Thoracic aorta (tissue), 2 donors: ENCODE measurements around the gene RAB11FIP3. TPM values are rescaled to one million over a fixed set of nuclear protein-coding genes. Genes with fewer than 3 reads are reported as not detected.
A peak's percentile ranks its signal among the peaks of the same experiment; 100 is the strongest.

Experiments used
- ATAC-seq: fragments of 150-250 bp; one replicate; pipeline ENCODE4 v1.8.0; 2017; ENCODE audit warnings: low read depth; ENCODE audit not compliant: insufficient number of reproducible peaks, low FRiP score
- DNase-seq: peaks from one replicate; pipeline ENCODE4 v3.0.0-alpha.2; 2020; ENCODE audit warnings: low spot score
- H3K27ac ChIP-seq, 2 donors: fragments of 200-600 bp; sonication (generic); 1 replicate in 1 of 2; 2 replicates in 1 of 2; pipeline ENCODE4 v1.5.1; 2016; ENCODE audit warnings: mild to moderate bottlenecking in 2 of 2, moderate library complexity in 2 of 2
- H3K27me3 ChIP-seq: fragments of 200-600 bp; sonication (generic); replicated peaks from 2 replicates; pipeline ENCODE4 v1.6.0; 2016; ENCODE audit warnings: mild to moderate bottlenecking; ENCODE audit not compliant: insufficient read depth
- H3K36me3 ChIP-seq: fragments of 200-600 bp; sonication (generic); one replicate; pipeline ENCODE4 v1.5.1; 2016
- H3K4me1 ChIP-seq, 2 donors: fragments of 200-600 bp; sonication (generic); 1 replicate in 1 of 2; 2 replicates in 1 of 2; pipeline versions ENCODE4 v1.5.1 to v1.6.0; 2016; ENCODE audit warnings: low read depth in 2 of 2, mild to moderate bottlenecking in 1 of 2; ENCODE audit not compliant: control insufficient read depth in 1 of 2
- H3K4me3 ChIP-seq: fragments of 200-600 bp; sonication (generic); 2 replicates; pipeline ENCODE4 v1.5.1; 2016; ENCODE audit warnings: mild to moderate bottlenecking
- H3K9me3 ChIP-seq: fragments of 200-600 bp; sonication (generic); 2 replicates; pipeline ENCODE4 v1.5.1; 2016
- total RNA-seq, 2 donors: library from RNA; depleted of rRNA; stranded (reverse); fragments of >200 nt; gene quantifications; one replicate each; pipeline versions ENCODE4 v1.1.0 to v1.2.3, GENCODE V29; 2016
- TF ChIP-seq, protein P1 (sequence below): fragments of 200-600 bp; sonication (generic); IDR thresholded peaks from one replicate; pipeline ENCODE4 v1.5.1; 2019; ENCODE audit warnings: antibody characterized with exemption

RAB11FIP3 gene
- total RNA-seq, 2 donors from 2014 or later = 70.1 to 71.1 TPM

DNA sequence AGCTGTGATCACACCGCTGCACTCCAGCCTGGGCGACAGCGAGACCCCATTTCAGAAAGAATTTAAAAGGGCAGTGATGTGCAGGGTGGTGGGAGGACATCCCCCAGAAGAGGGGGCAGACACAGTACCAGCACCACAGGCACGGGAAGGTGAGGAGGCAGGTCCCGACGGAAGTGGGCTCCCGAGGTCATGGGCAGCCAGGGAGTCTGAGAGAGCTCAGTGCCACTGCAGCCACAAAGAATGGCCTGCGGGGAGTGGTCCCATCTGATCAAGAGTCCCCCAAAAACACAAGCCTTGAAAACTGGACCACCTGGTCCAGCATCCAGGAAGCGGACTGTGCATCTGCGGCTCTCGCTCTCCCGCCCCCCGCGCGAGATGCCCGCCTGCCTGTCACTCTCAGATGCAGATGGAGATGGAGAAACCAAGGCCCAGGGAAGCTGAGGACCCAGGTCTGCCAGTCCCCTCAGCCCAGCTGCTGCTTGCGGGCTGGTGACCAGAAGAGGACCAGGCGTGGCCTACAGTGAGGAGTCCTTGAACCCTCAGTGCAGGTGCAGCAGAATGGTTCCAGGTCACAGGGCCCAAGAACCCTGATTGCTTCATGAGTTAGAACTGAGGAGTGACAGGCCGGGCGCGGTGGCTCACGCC lies 97.8 kb downstream of the RAB11FIP3 start:
- H3K9me3 ChIP-seq = no peaks in the 10 kb centered on the region
- H3K27ac ChIP-seq = no peak overlapping the region
- TF ChIP-seq, protein P1, sequence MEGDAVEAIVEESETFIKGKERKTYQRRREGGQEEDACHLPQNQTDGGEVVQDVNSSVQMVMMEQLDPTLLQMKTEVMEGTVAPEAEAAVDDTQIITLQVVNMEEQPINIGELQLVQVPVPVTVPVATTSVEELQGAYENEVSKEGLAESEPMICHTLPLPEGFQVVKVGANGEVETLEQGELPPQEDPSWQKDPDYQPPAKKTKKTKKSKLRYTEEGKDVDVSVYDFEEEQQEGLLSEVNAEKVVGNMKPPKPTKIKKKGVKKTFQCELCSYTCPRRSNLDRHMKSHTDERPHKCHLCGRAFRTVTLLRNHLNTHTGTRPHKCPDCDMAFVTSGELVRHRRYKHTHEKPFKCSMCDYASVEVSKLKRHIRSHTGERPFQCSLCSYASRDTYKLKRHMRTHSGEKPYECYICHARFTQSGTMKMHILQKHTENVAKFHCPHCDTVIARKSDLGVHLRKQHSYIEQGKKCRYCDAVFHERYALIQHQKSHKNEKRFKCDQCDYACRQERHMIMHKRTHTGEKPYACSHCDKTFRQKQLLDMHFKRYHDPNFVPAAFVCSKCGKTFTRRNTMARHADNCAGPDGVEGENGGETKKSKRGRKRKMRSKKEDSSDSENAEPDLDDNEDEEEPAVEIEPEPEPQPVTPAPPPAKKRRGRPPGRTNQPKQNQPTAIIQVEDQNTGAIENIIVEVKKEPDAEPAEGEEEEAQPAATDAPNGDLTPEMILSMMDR = no peak
- no peak for ATAC-seq
- H3K4me1 ChIP-seq = peaks cover 8 to 21% of the 10 kb centered on the region in 2 donors
- H3K36me3 ChIP-seq = peaks cover 16% of the 10 kb centered on the region
- H3K4me3 ChIP-seq = no peak overlapping the region
- no peaks in the 10 kb centered on the region for H3K27me3 ChIP-seq
- DNase-seq = no peak

DNA sequence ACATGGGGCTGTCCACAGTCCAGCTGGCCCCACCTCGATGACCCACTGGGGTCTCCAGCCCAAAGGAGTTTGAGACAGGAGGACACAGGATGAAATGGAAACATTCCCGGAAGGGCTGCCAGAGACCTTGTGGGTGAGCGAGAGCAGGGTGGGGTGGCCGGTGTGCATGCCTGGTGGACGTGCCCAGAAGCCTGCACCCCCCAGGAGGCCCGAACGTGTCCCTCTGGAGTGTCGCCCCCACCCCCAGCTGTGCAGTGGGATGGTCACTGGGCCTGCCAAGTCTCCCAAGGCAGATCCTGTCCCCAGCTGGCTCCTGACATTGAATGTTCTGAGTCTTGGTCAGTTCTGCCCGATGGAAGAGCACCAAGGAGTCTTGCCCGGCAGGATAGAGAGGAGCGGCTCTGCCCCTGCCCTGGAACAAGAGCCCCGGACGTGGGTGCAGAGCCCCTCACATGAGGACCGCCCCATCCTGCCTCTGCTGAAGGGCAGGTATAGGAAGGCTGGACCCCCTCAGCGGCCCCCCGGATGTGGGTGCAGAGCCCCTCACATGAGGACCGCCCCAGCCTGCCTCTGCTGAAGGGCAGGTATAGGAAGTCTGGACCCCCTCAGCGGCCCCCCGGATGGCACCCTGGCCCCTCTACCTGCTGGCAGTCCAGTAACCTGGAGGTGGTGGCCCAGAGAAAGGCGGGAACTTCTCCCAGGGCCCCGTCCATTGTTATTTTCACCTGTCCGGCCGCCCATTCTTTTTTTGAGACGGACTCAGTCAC lies 99.0 kb downstream of the RAB11FIP3 start:
- H3K27ac ChIP-seq = no peak overlapping the region
- no peak for ATAC-seq
- DNase-seq = no peak

DNA sequence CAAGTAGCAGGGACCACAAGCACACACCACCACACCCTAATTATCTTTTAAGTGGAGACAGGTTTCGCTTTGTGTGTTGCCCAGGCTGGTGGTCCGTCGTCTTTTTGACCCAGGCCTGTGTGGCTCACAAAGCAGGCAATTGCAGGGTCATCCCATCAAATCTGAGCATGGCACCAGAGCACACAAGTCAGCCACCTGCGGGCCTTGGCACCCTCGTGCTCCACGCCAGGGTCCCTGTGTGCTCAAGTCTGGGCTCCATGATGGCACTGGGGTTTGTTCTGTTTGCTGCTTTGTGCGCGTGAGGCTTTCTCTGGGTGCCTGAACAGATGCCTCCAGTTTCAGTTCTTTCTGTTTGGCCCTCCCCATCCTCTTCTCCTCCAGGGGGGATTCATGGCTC lies 99.7 kb downstream of the RAB11FIP3 start:
- Histone ChIP-seq H3K4me3 (no peak overlapping the region), H3K36me3 (peaks cover 7% of the 10 kb centered on the region), H3K27ac (no peak overlapping the region), H3K27me3 (no peaks in the 10 kb centered on the region), H3K4me1 (peaks cover 19 to 40% of the 10 kb centered on the region in 2 donors), H3K9me3 (no peaks in the 10 kb centered on the region)
- ATAC-seq (no peak), DNase-seq (no peak)
- TF ChIP-seq, protein P1 = no peak

More for the DNA sequence above, 99.0 kb downstream of the RAB11FIP3 start:
- peaks cover 17 to 34% of the 10 kb centered on the region in 2 donors for H3K4me1 ChIP-seq
- H3K36me3 ChIP-seq = peaks cover 12% of the 10 kb centered on the region
- H3K4me3 ChIP-seq = no peak overlapping the region
- TF ChIP-seq, protein P1 = no peak
- no peaks in the 10 kb centered on the region for H3K27me3 ChIP-seq
- H3K9me3 ChIP-seq = no peaks in the 10 kb centered on the region

DNA sequence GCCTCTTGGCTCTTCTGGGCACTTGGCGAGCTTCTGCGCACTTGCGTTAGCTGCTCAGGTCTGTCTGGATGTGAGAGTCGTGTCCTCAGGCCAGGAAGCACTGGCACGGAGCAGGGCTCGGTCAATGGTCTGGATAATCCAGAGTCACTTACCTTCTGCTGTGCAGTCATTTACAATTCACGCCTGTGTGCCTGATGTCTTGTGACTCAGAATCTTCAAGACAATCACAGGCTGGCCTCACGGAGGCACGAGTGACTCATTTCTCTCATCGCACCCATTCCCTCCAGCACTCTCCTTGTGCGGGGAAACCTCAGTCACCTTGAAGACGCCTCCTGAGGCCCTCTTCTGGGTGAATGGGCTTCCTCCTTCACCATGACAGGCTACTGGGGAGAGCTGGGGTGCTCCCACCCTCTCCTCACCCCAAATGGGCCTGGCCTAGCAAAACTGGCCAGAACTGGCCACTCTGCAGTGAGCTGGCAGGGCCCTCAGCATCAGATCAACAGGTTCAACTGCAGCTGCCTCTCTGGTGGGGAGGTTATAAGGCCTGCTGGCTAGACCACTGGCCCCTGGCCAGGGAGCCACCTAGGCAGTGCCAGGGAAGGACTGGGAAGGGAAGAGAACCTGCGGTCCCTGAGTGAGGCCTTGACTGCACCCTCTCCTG lies 100.2 kb downstream of the RAB11FIP3 start:
- TF ChIP-seq, protein P1 = no peak
- Histone ChIP-seq H3K4me3 (peak overlapping the region; percentile 81), H3K9me3 (no peaks in the 10 kb centered on the region), H3K27me3 (no peaks in the 10 kb centered on the region), H3K27ac (peak overlapping the region; percentile 97), H3K36me3 (peaks cover 2% of the 10 kb centered on the region), H3K4me1 (peaks cover 19 to 42% of the 10 kb centered on the region in 2 donors)
- no peak for DNase-seq
- no peak for ATAC-seq
